CD14-positive monocyte (primary cell): ENCODE measurements around the gene VILL. TPM values are rescaled to one million over a fixed set of nuclear protein-coding genes. Genes with fewer than 3 reads are reported as not detected.
A peak's percentile ranks its signal among the peaks of the same experiment; 100 is the strongest.

ENCODE experiments used
- DNase-seq, 3 donors: peaks; one replicate each; pipeline ENCODE4 v3.0.0-alpha.2; 2011 to 2022
- H2AFZ ChIP-seq: 2 replicates; pipeline ENCODE4 v1.6.0; 2012; ENCODE audit warnings: mild to moderate bottlenecking, low read depth, low read length, inconsistent platforms; ENCODE audit not compliant: insufficient read depth, poor library complexity, severe bottlenecking
- H3K27ac ChIP-seq, 2 donors: 1 replicate in 1 of 2; 2 replicates in 1 of 2; pipeline ENCODE4 v1.5.1; 2012 to 2013; ENCODE audit warnings: low read length in 2 of 2, control low read depth in 1 of 2, inconsistent platforms in 1 of 2, low read depth in 1 of 2, mild to moderate bottlenecking in 1 of 2
- H3K27me3 ChIP-seq, 2 donors: one replicate each; pipeline versions ENCODE4 v1.6.0 to v1.6.1; 2011 to 2013; ENCODE audit warnings: low read length in 2 of 2; ENCODE audit not compliant: control insufficient read depth in 2 of 2, insufficient read depth in 2 of 2
- H3K36me3 ChIP-seq, 2 donors: replicated peaks in 1 of 2; 1 replicate in 1 of 2; 2 replicates in 1 of 2; pipeline versions ENCODE4 v1.5.1 to v1.6.1; 2012 to 2013; ENCODE audit warnings: low read length in 2 of 2, control low read depth in 1 of 2, inconsistent platforms in 1 of 2, mild to moderate bottlenecking in 1 of 2; ENCODE audit not compliant: insufficient read depth in 2 of 2, control insufficient read depth in 1 of 2
- H3K4me1 ChIP-seq, 2 donors: 1 replicate in 1 of 2; 2 replicates in 1 of 2; pipeline versions ENCODE4 v1.5.1 to v1.6.1; 2012 to 2013; ENCODE audit warnings: low read length in 2 of 2, control low read depth in 1 of 2, inconsistent platforms in 1 of 2, mild to moderate bottlenecking in 1 of 2, moderate library complexity in 1 of 2; ENCODE audit not compliant: insufficient read depth in 2 of 2, control insufficient read depth in 1 of 2
- H3K4me2 ChIP-seq: replicated peaks from 2 replicates; pipeline ENCODE3; 2012; ENCODE audit warnings: low read length, moderate library complexity, mild to moderate bottlenecking; ENCODE audit not compliant: poor library complexity, severe bottlenecking; ENCODE audit errors: extremely low read depth
- H3K4me3 ChIP-seq, 3 experiments: fragments of 200-600 bp in 1 of 3; sonication (generic) in 1 of 3; replicated peaks in 1 of 3; 1 replicate in 2 of 3; 2 replicates in 1 of 3; pipeline ENCODE4 v1.5.1; 2011 to 2013; ENCODE audit warnings: low read length in 3 of 3, mild to moderate bottlenecking in 3 of 3, control low read depth in 2 of 3, low read depth in 2 of 3, inconsistent platforms in 1 of 3, moderate library complexity in 1 of 3
- H3K79me2 ChIP-seq: 2 replicates; pipeline ENCODE4 v1.6.0; 2012; ENCODE audit warnings: mild to moderate bottlenecking, control low read depth, inconsistent platforms, low read length, moderate library complexity; ENCODE audit not compliant: insufficient read depth
- H3K9ac ChIP-seq: 2 replicates; pipeline ENCODE4 v1.6.0; 2017; ENCODE audit warnings: low read length, mild to moderate bottlenecking; ENCODE audit not compliant: insufficient read depth, poor library complexity, severe bottlenecking
- H3K9me3 ChIP-seq, 2 donors: replicated peaks in 1 of 2; 1 replicate in 1 of 2; 2 replicates in 1 of 2; pipeline versions ENCODE4 v1.5.1 to v1.6.1; 2012 to 2013; ENCODE audit warnings: low read length in 2 of 2, control low read depth in 1 of 2; ENCODE audit not compliant: control insufficient read depth in 1 of 2, insufficient read depth in 1 of 2
- H4K20me1 ChIP-seq: 2 replicates; pipeline ENCODE4 v1.6.0; 2012; ENCODE audit warnings: mild to moderate bottlenecking, low read length, control low read depth, moderate library complexity; ENCODE audit not compliant: insufficient read depth
- H3K27ac Mint-ChIP-seq, 7 donors: one replicate each; pipeline ENCODE4 v1.8.0; 2020; ENCODE audit warnings: mild to moderate bottlenecking in 7 of 7, mixed read lengths in 7 of 7, moderate library complexity in 6 of 7, inconsistent platforms in 2 of 7
- H3K27me3 Mint-ChIP-seq, 3 donors: one replicate each; pipeline ENCODE4 v1.8.0; 2021 to 2022; ENCODE audit warnings: low read depth in 3 of 3, mild to moderate bottlenecking in 3 of 3, mixed read lengths in 3 of 3, moderate library complexity in 3 of 3, inconsistent platforms in 1 of 3
- H3K36me3 Mint-ChIP-seq, 2 donors: one replicate each; pipeline ENCODE4 v1.8.0; 2020; ENCODE audit warnings: mixed read lengths in 2 of 2, inconsistent platforms in 1 of 2, mild to moderate bottlenecking in 1 of 2
- H3K4me1 Mint-ChIP-seq: one replicate; pipeline ENCODE4 v1.8.0; 2020; ENCODE audit warnings: mild to moderate bottlenecking, mixed read lengths
- H3K4me3 Mint-ChIP-seq, 2 donors: one replicate each; pipeline ENCODE4 v1.8.0; 2020; ENCODE audit warnings: mild to moderate bottlenecking in 2 of 2, mixed read lengths in 2 of 2, moderate library complexity in 1 of 2
- H3K9me3 Mint-ChIP-seq, 7 donors: one replicate each; pipeline ENCODE4 v1.8.0; 2020 to 2022; ENCODE audit warnings: mixed read lengths in 7 of 7, mild to moderate bottlenecking in 6 of 7, moderate library complexity in 6 of 7, inconsistent platforms in 2 of 7
- WGBS: methylation state at CpG from one replicate; pipeline ENCODE4 v1.1.5; 2013; ENCODE audit warnings: missing lambda C conversion rate; ENCODE audit not compliant: insufficient coverage; 5-methylcytosine and 5-hydroxymethylcytosine counted together
- intact Hi-C, 2 donors: fragments of 100-400 bp; cut with micrococcal nuclease; formaldehyde crosslinking; loops; one replicate each; pipeline versions ENCODE4 v1.15.0 to v1.15.1; 2023
- polyA plus RNA-seq, 3 donors: library from polyadenylated mRNA; depleted of rRNA in 1 of 3; unstranded in 2 of 3; stranded (reverse) in 1 of 3; fragments of 300-500 nt in 2 of 3; fragments of >200 nt in 1 of 3; fragmentation: Illumina TruSeq in 2 of 3; gene quantifications; 1 replicate in 2 of 3; 2 replicates in 1 of 3; pipeline ENCODE4 v1.2.3, GENCODE V29; 2012 to 2021
- TF ChIP-seq, protein P1 (sequence below): fragments of 200-600 bp; IDR thresholded peaks from one replicate; pipeline ENCODE4 v1.8.0; 2022; ENCODE audit warnings: antibody characterized with exemption, mild to moderate bottlenecking

VILL gene
- polyA plus RNA-seq, 3 donors, result 4.4 to 29.1 (median 7.4) TPM

- no peaks in the 10 kb centered on the region for H3K9me3 Mint-ChIP-seq
- H3K27me3 Mint-ChIP-seq, result peaks cover 2 to 5% (median 2%) of the 10 kb centered on the region in 3 donors
- peaks cover 56 to 65% of the 10 kb centered on the region in 2 donors for H3K4me1 ChIP-seq
- H3K79me2 ChIP-seq, result no peaks in the 10 kb centered on the region
- WGBS, result 91% methylated on average over 8 of the region's 12 CpGs
- no peak for DNase-seq
- no peak overlapping the region for H3K27ac ChIP-seq
- no peak overlapping the region for H3K4me2 ChIP-seq
- H3K36me3 ChIP-seq, result no peaks in the 10 kb centered on the region
- no peaks in the 10 kb centered on the region for H4K20me1 ChIP-seq
- H3K4me3 Mint-ChIP-seq, result no peak overlapping the region
- no peaks in the 10 kb centered on the region for H3K9me3 ChIP-seq
- peaks cover 0 to 1% of the 10 kb centered on the region in 2 donors for H3K36me3 Mint-ChIP-seq
- peak overlapping the region in 1 of 7 donors; percentile 13 for H3K27ac Mint-ChIP-seq
- no peak overlapping the region for H2AFZ ChIP-seq
- H3K9ac ChIP-seq, result no peak overlapping the region
- no peaks in the 10 kb centered on the region for H3K27me3 ChIP-seq
- H3K4me1 Mint-ChIP-seq, result peaks cover 72% of the 10 kb centered on the region
- TF ChIP-seq, protein P1, sequence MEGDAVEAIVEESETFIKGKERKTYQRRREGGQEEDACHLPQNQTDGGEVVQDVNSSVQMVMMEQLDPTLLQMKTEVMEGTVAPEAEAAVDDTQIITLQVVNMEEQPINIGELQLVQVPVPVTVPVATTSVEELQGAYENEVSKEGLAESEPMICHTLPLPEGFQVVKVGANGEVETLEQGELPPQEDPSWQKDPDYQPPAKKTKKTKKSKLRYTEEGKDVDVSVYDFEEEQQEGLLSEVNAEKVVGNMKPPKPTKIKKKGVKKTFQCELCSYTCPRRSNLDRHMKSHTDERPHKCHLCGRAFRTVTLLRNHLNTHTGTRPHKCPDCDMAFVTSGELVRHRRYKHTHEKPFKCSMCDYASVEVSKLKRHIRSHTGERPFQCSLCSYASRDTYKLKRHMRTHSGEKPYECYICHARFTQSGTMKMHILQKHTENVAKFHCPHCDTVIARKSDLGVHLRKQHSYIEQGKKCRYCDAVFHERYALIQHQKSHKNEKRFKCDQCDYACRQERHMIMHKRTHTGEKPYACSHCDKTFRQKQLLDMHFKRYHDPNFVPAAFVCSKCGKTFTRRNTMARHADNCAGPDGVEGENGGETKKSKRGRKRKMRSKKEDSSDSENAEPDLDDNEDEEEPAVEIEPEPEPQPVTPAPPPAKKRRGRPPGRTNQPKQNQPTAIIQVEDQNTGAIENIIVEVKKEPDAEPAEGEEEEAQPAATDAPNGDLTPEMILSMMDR, result no peak
- H3K4me3 ChIP-seq, result no peak overlapping the region
- intact Hi-C loops, result no loop called here
These were observed 3.9 kb upstream of the VILL start for GRCh38 chr3:37986479-37987314.

GRCh38 chr3:37987315-37987697, 3.3 kb upstream of the VILL start:
- Mint-ChIP-seq H3K36me3 (no peaks in the 10 kb centered on the region), H3K4me3 (no peak overlapping the region), H3K27ac (peak overlapping the region in 4 of 7 donors; percentile 25 to 81 (median 72)), H3K9me3 (no peaks in the 10 kb centered on the region), H3K4me1 (peaks cover 68% of the 10 kb centered on the region), H3K27me3 (peaks cover 2 to 5% (median 2%) of the 10 kb centered on the region in 3 donors)
- 97% methylated on average over 2 of the region's 2 CpGs for WGBS
- Histone ChIP-seq H3K27me3 (no peaks in the 10 kb centered on the region), H3K4me3 (no peak overlapping the region), H3K4me2 (no peak overlapping the region), H3K4me1 (peaks cover 50 to 59% of the 10 kb centered on the region in 2 donors), H3K36me3 (no peaks in the 10 kb centered on the region), H3K27ac (peak overlapping the region in 1 of 2 donors; percentile 61), H2AFZ (no peak overlapping the region), H4K20me1 (no peaks in the 10 kb centered on the region), H3K79me2 (no peaks in the 10 kb centered on the region), H3K9me3 (no peaks in the 10 kb centered on the region), H3K9ac (no peak overlapping the region)
- no peak for DNase-seq
- TF ChIP-seq, protein P1, result no peak
- intact Hi-C loops, result no loop called here
